ENCODE results near the gene ANKRD66.
A peak's percentile ranks its signal among the peaks of the same experiment; 100 is the strongest.
"Not testable (repeated sequence)": the region's sequence is repeated elsewhere in the genome, so short reads cannot be mapped to it uniquely, and the experiment has no call there.

ANKRD66 gene

GRCh38 chr6:46748940-46749503, 2.3 kb downstream of the ANKRD66 start:
- DNase-seq = no peak
- in situ Hi-C loops (cut with MboI; ENCODE audit: low pct_unique_long_range_greater_than_20kb, low sequenced_read_pairs) = no loop called here

- DNase-seq = no peak
- in situ Hi-C loops (cut with MboI; ENCODE audit: low pct_unique_long_range_greater_than_20kb, low sequenced_read_pairs) = no loop called here
Measured at GRCh38 chr6:46749731-46750130, 3.0 kb downstream of the ANKRD66 start.

GRCh38 chr6:46751658-46752057, 4.9 kb downstream of the ANKRD66 start:
- in situ Hi-C loops (cut with MboI; ENCODE audit: low pct_unique_long_range_greater_than_20kb, low sequenced_read_pairs) = no loop called here
- no peak for DNase-seq

- no peak for DNase-seq
- in situ Hi-C loops (cut with MboI; ENCODE audit: low pct_unique_long_range_greater_than_20kb, low sequenced_read_pairs) = no loop called here
Measured at GRCh38 chr6:46755865-46756264, 9.1 kb downstream of the ANKRD66 start.

- in situ Hi-C loops (cut with MboI; ENCODE audit: low pct_unique_long_range_greater_than_20kb, low sequenced_read_pairs) = no loop called here
- DNase-seq = no peak
Measured at GRCh38 chr6:46756469-46757213, 9.9 kb downstream of the ANKRD66 start.

- no peak for DNase-seq
- in situ Hi-C loops (cut with MboI; ENCODE audit: low pct_unique_long_range_greater_than_20kb, low sequenced_read_pairs) = no loop called here
Measured at GRCh38 chr6:46757214-46757596, 10.5 kb downstream of the ANKRD66 start.

GRCh38 chr6:46758960-46759753, 12.4 kb downstream of the ANKRD66 start:
- no peak for DNase-seq
- in situ Hi-C loops (cut with MboI; ENCODE audit: low pct_unique_long_range_greater_than_20kb, low sequenced_read_pairs) = no loop called here

GRCh38 chr6:46760925-46761324, 14.2 kb downstream of the ANKRD66 start:
- in situ Hi-C loops (cut with MboI; ENCODE audit: low pct_unique_long_range_greater_than_20kb, low sequenced_read_pairs) = no loop called here
- no peak for DNase-seq

GRCh38 chr6:46763466-46763865, 16.7 kb downstream of the ANKRD66 start:
- DNase-seq = no peak

GRCh38 chr6:46764280-46764679, 17.5 kb downstream of the ANKRD66 start:
- in situ Hi-C loops (cut with MboI; ENCODE audit: low pct_unique_long_range_greater_than_20kb, low sequenced_read_pairs); DNase-seq: not testable (repeated sequence)

More at GRCh38 chr6:46763466-46763865, 16.7 kb downstream of the ANKRD66 start:
- in situ Hi-C loops (cut with MboI; ENCODE audit: low pct_unique_long_range_greater_than_20kb, low sequenced_read_pairs) = no loop called here

- DNase-seq = no peak
- in situ Hi-C loops (cut with MboI; ENCODE audit: low pct_unique_long_range_greater_than_20kb, low sequenced_read_pairs) = no loop called here
Measured at GRCh38 chr6:46764961-46765360, 18.2 kb downstream of the ANKRD66 start.

- DNase-seq = peak; percentile 20
- in situ Hi-C loops (cut with MboI; ENCODE audit: low pct_unique_long_range_greater_than_20kb, low sequenced_read_pairs) = no loop called here
Measured at GRCh38 chr6:46772016-46772415, 25.3 kb downstream of the ANKRD66 start.

- in situ Hi-C loops (cut with MboI; ENCODE audit: low pct_unique_long_range_greater_than_20kb, low sequenced_read_pairs) = no loop called here
- peak; percentile 89 for DNase-seq
Measured at GRCh38 chr6:46772762-46773161, 26.0 kb downstream of the ANKRD66 start.

- in situ Hi-C loops (cut with MboI; ENCODE audit: low pct_unique_long_range_greater_than_20kb, low sequenced_read_pairs) = no loop called here
- peak; percentile 9 for DNase-seq
Measured at GRCh38 chr6:46773201-46773855, 26.6 kb downstream of the ANKRD66 start.

GRCh38 chr6:46774736-46775135, 28.0 kb downstream of the ANKRD66 start:
- in situ Hi-C loops (cut with MboI; ENCODE audit: low pct_unique_long_range_greater_than_20kb, low sequenced_read_pairs); DNase-seq: not testable (repeated sequence)

GRCh38 chr6:46776070-46776712, 29.5 kb downstream of the ANKRD66 start:
- in situ Hi-C loops (cut with MboI; ENCODE audit: low pct_unique_long_range_greater_than_20kb, low sequenced_read_pairs) = no loop called here
- no peak for DNase-seq

GRCh38 chr6:46777476-46778346, 31.0 kb downstream of the ANKRD66 start:
- in situ Hi-C loops (cut with MboI; ENCODE audit: low pct_unique_long_range_greater_than_20kb, low sequenced_read_pairs) = no loop called here
- no peak for DNase-seq

Measured in KBM-7 (cell line).